ENCODE results near the gene MAP3K5. TPM values are rescaled to one million over a fixed set of nuclear protein-coding genes. Genes with fewer than 3 reads are reported as not detected.

The MAP3K5 gene
- total and polyA plus RNA-seq, 4 donors = 7.5 to 28.3 (median 22.8) TPM

DNA sequence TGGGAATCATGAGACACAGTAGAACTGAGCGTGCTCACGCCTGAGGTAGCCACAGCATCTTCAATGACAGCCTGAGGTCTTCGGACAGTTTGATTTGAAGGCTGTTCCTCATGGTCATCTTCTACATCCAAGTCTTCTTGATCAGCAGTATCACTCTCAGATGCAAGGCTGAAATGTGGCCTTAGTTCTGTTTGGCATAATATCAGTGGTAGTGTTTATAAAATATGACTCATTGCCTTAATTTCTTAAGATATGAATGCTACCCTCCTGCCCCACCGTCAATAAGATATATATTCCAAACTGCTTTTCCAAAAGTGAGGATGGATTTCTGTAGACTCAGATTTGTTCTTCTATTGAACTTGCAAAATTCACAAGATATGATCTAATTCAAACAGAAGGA is 224.6 kb downstream of the MAP3K5 start:
- H3K4me1 ChIP-seq (ENCODE audit: control insufficient read depth in 5 of 5, insufficient read depth in 5 of 5, low read length in 5 of 5) = no peaks in the 10 kb centered on the region
- no peak for DNase-seq
- no peaks in the 10 kb centered on the region for H3K27me3 ChIP-seq (ENCODE audit: control insufficient read depth in 3 of 3, insufficient read depth in 3 of 3, low read length in 2 of 3)
- H3K9ac ChIP-seq (ENCODE audit: insufficient read depth in 1 of 2, low read length in 2 of 2) = no peak overlapping the region
- H3K36me3 ChIP-seq (ENCODE audit: control insufficient read depth in 4 of 4, insufficient read depth in 4 of 4, low read length in 4 of 4) = peaks cover 0 to 5% (median 2%) of the 10 kb centered on the region in 4 donors
- TF ChIP-seq, protein P1, sequence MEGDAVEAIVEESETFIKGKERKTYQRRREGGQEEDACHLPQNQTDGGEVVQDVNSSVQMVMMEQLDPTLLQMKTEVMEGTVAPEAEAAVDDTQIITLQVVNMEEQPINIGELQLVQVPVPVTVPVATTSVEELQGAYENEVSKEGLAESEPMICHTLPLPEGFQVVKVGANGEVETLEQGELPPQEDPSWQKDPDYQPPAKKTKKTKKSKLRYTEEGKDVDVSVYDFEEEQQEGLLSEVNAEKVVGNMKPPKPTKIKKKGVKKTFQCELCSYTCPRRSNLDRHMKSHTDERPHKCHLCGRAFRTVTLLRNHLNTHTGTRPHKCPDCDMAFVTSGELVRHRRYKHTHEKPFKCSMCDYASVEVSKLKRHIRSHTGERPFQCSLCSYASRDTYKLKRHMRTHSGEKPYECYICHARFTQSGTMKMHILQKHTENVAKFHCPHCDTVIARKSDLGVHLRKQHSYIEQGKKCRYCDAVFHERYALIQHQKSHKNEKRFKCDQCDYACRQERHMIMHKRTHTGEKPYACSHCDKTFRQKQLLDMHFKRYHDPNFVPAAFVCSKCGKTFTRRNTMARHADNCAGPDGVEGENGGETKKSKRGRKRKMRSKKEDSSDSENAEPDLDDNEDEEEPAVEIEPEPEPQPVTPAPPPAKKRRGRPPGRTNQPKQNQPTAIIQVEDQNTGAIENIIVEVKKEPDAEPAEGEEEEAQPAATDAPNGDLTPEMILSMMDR (IDR thresholded peaks at IDR 0.05; ENCODE audit: control extremely low read depth, extremely low read depth) = no peak
- no peak overlapping the region for H3K4me3 ChIP-seq
- peaks cover 0 to 7% (median 1%) of the 10 kb centered on the region in 4 donors for H3K9me3 ChIP-seq (ENCODE audit: control insufficient read depth in 4 of 4, insufficient read depth in 3 of 4, low read length in 3 of 4)
- 94 to 97% methylated on average over 4 of the region's 4 CpGs for WGBS, 2 donors
- H3K27ac ChIP-seq (ENCODE audit: low read depth in 1 of 2, low read length in 1 of 2) = no peak overlapping the region
- ATAC-seq (ENCODE audit: insufficient read depth, low FRiP score) = no peak

DNA sequence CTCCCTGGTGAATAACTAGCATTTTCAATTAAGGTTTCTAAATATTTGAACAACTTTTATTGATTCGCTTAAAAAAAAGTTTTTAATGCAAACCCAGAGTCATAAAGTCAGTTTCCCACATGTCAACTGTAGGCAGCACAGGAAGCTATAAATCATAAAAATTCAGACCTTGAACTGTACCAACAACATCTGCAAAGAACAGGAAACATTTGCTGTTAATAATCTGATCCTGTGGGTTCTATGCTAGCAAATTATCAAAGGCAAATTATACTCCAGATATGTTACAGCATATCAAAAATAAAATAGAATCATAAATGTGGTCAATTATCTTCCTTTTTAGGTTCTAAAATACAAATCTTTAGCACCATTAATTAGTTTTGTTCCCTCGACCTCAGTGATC is 225.4 kb downstream of the MAP3K5 start:
- ATAC-seq (ENCODE audit: insufficient read depth, low FRiP score) (no peak), DNase-seq (no peak)
- Histone ChIP-seq H3K4me3 (no peak overlapping the region), H3K36me3 (ENCODE audit: control insufficient read depth in 4 of 4, insufficient read depth in 4 of 4, low read length in 4 of 4) (peaks cover 0 to 5% (median 1%) of the 10 kb centered on the region in 4 donors), H3K27me3 (ENCODE audit: control insufficient read depth in 3 of 3, insufficient read depth in 3 of 3, low read length in 2 of 3) (no peaks in the 10 kb centered on the region), H3K9me3 (ENCODE audit: control insufficient read depth in 4 of 4, insufficient read depth in 3 of 4, low read length in 3 of 4) (peaks cover 0 to 7% (median 1%) of the 10 kb centered on the region in 4 donors), H3K27ac (ENCODE audit: low read depth in 1 of 2, low read length in 1 of 2) (no peak overlapping the region), H3K9ac (ENCODE audit: insufficient read depth in 1 of 2, low read length in 2 of 2) (no peak overlapping the region), H3K4me1 (ENCODE audit: control insufficient read depth in 5 of 5, insufficient read depth in 5 of 5, low read length in 5 of 5) (no peaks in the 10 kb centered on the region)
- TF ChIP-seq, protein P1 (IDR thresholded peaks at IDR 0.05; ENCODE audit: control extremely low read depth, extremely low read depth) = no peak
- 23 to 44% methylated on average over 2 of the region's 2 CpGs for WGBS, 2 donors

DNA sequence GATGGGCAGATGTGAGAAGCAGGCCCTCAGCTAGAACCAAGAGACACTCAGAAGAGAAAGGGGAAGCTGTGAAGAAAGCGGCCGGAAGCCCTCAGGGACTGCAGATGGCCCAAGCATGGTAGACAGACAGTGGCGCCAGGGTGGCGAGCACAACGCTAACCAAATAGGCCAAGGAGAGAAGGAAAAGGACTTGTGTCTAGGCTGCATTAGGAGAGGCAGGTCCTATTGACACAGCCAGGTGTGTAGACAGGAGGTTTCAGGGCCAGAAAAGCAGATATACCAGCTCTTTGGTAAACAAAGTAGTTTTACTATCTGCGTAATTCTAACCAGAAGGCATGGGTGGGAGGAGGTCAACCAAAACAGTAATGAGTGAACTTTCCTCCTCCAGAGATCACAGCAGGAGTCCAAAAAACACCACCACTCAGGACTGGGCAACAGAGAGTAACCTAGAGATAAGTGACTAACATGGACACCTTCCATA is 226.2 kb downstream of the MAP3K5 start:
- no peak overlapping the region for H3K27ac ChIP-seq (ENCODE audit: low read depth in 1 of 2, low read length in 1 of 2)
- H3K36me3 ChIP-seq (ENCODE audit: control insufficient read depth in 4 of 4, insufficient read depth in 4 of 4, low read length in 4 of 4) = peaks cover 0 to 7% (median 0%) of the 10 kb centered on the region in 4 donors
- 46 to 75% methylated on average over 6 of the region's 6 CpGs for WGBS, 2 donors
- H3K4me1 ChIP-seq (ENCODE audit: control insufficient read depth in 5 of 5, insufficient read depth in 5 of 5, low read length in 5 of 5) = no peaks in the 10 kb centered on the region
- TF ChIP-seq, protein P1 (IDR thresholded peaks at IDR 0.05; ENCODE audit: control extremely low read depth, extremely low read depth) = no peak
- ATAC-seq (ENCODE audit: insufficient read depth, low FRiP score) (no peak), DNase-seq (no peak)
- peaks cover 0 to 2% (median under 1%) of the 10 kb centered on the region in 4 donors for H3K9me3 ChIP-seq (ENCODE audit: control insufficient read depth in 4 of 4, insufficient read depth in 3 of 4, low read length in 3 of 4)
- no peak overlapping the region for H3K9ac ChIP-seq (ENCODE audit: insufficient read depth in 1 of 2, low read length in 2 of 2)
- H3K4me3 ChIP-seq = no peak overlapping the region
- H3K27me3 ChIP-seq (ENCODE audit: control insufficient read depth in 3 of 3, insufficient read depth in 3 of 3, low read length in 2 of 3) = no peaks in the 10 kb centered on the region

DNA sequence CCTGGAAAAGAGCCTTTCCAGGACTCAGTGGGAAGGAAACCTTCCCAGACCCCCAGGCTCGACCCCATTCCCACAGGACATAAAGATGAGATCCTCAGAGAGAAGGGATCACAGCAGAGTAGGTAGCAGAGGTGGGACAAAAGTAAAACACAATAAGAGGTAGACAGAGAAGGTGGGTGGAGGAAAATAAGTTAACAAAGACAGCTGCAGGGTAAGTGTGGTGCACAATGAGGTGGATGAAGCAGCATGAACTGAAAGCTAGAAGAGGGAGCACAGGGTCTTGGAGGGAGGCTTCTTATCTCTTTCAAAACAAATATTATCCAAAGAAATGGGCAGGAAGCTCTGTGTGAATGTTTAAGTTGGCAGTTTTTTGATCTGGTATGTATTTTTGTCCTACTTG is 228.1 kb downstream of the MAP3K5 start:
- Histone ChIP-seq H3K9me3 (ENCODE audit: control insufficient read depth in 4 of 4, insufficient read depth in 3 of 4, low read length in 3 of 4) (no peaks in the 10 kb centered on the region), H3K36me3 (ENCODE audit: control insufficient read depth in 4 of 4, insufficient read depth in 4 of 4, low read length in 4 of 4) (peaks cover 0 to 8% (median 0%) of the 10 kb centered on the region in 4 donors), H3K9ac (ENCODE audit: insufficient read depth in 1 of 2, low read length in 2 of 2) (no peak overlapping the region), H3K27ac (ENCODE audit: low read depth in 1 of 2, low read length in 1 of 2) (no peak overlapping the region), H3K4me3 (no peak overlapping the region), H3K27me3 (ENCODE audit: control insufficient read depth in 3 of 3, insufficient read depth in 3 of 3, low read length in 2 of 3) (no peaks in the 10 kb centered on the region), H3K4me1 (ENCODE audit: control insufficient read depth in 5 of 5, insufficient read depth in 5 of 5, low read length in 5 of 5) (no peaks in the 10 kb centered on the region)
- TF ChIP-seq, protein P1 (IDR thresholded peaks at IDR 0.05; ENCODE audit: control extremely low read depth, extremely low read depth) = no peak
- no peak for DNase-seq
- no peak for ATAC-seq (ENCODE audit: insufficient read depth, low FRiP score)
- 48 to 74% methylated on average over 1 of the region's 1 CpG for WGBS, 2 donors

Data from lung (tissue), 12 donors.